GM15510 (cell line): ENCODE measurements around the gene FJX1.

Experiments used
- POLR2A ChIP-seq: IDR thresholded peaks from 3 replicates; pipeline ENCODE4 v1.6.1; 2011; ENCODE audit warnings: borderline replicate concordance; ENCODE audit not compliant: insufficient read length; ENCODE audit errors: extremely low read depth

Gene FJX1

DNA sequence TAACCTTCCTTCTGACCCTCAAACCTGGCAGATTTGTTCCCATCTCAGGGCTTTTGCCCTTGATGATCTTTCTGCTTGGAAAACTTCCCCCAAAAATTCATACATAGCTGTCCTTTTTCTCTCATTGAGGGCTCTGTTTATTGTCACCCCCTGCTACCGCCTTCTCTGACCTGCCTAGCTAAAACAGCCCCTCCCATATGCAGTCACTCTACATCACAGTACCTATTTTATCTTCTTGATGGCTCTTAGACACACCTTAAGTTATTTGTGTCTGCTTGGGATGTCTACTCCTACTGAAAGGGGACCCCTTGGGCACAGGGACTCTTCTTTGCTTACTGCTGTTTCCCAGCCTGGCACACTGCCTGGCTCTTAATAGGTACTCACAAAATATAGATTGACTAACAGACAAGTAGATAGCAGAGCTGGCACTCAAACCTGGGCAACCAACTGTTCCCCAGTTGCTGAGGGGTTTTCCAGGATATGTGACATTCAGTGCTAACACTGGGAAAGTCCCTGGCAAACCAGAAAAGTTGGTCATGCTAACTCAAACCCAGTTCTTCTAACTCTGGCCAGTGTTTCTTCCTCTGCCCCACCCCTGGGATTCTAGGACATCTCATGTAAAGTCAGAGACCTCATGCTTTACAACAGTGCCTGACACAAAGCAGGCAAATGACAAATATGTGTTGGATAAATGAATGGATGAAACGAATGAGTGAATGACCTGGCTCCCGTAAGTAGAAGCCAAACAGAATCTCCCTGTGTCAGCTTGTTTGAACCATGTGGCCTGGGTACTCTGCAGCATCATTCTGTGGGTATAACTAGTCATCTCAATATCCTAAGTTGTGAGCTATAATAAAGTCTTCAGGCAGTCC lies 19.8 kb upstream of the FJX1 start:
- TF ChIP-seq POLR2A: no peak

- TF ChIP-seq POLR2A: no peak
Measured at GRCh38 chr11:35600331-35600838, 17.9 kb upstream of the FJX1 start.

DNA sequence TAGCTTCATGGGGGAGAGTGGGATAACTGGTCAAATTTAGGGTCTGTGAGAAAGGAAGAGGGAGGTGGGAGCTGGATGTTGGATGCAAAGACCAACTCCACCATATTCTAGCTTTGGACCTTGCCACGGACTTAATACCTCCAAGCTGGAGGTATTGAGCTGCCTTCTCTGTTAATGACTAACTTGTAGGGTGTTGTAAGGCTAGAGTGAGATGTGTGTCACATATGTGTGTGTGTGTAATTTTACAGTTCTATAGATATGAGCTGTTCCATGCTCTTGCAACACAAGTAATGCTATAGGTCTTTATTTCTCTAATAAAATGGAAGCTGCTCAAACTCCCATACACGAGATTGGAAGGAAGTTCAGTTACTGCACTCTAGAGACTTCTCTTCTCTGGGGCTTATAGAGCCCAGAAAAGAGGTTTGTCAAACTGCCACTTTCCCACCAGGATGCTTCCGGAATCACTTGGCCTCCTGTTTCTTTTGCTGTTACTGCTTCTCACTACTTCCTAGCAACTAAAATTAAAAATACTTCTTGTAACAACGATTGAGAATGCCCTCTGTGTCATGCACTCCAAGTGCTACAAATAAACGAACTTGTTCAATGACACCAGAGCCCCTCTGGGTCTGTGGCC lies 16.0 kb upstream of the FJX1 start:
- no peak for TF ChIP-seq POLR2A

GRCh38 chr11:35602979-35603378 lies 15.3 kb upstream of the FJX1 start:
- no peak for TF ChIP-seq POLR2A

- TF ChIP-seq POLR2A: no peak
Measured at GRCh38 chr11:35605706-35606105, 12.6 kb upstream of the FJX1 start.

DNA sequence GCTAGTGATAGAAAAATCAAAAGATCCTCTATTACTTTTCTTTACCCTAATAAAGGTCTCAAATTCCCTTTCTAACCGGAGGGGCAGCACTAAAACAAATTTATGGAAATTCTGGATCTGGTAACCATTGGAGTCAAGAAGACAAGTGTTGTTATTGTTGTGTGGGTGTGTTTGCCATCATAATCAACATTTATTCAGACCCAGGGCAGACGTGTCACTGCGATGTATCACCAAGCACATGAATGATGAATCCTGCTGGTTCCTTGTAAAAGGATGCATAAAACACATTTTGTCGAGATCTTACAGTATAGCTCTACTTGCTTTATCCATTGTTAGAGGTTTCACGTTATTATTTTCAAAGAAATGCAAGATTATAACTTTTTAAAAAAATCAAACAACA lies 12.1 kb upstream of the FJX1 start:
- TF ChIP-seq POLR2A: no peak

DNA sequence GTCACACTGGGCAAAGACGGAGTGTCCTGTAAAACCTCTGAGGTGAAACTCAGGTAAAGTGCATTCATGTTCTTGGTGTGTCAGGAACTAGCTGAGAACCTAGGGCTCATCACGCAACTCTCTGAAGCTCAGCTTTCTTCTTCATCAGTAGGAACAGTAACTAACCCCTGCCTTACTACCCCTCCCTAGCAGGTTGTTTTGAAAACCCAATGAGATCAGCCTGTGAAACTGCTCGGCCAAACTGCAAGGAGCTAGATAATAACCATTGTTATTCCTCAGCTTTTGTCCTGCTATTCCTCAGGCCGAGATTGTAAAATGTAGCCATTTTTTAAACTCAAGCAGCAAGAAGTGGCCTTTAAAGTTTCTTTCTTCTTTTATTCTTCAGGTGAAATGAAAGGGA lies 9.8 kb upstream of the FJX1 start:
- TF ChIP-seq POLR2A: no peak

- TF ChIP-seq POLR2A: no peak
Measured at GRCh38 chr11:35609656-35610055, 8.6 kb upstream of the FJX1 start.

- no peak for TF ChIP-seq POLR2A
Measured at GRCh38 chr11:35610631-35611030, 7.6 kb upstream of the FJX1 start.

DNA sequence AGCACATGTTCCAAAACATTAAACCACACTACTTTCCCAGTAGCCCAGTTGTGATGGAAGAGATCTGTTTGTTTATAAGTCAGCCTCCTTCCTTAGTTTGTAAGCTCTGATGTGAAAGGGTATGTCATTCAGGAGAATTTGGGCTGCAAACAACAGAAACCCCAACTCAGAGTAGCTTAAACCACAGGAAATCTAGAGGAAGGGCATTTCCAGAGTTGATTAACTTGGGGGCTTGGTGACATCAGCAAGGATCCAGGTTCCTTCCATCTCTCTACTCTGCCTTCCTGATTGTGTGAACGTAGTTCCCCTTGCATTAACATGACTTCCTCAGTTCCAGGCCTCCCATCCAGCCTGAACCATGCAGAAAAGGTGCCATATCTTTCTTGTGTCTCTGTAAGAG lies 6.5 kb upstream of the FJX1 start:
- TF ChIP-seq POLR2A: no peak

DNA sequence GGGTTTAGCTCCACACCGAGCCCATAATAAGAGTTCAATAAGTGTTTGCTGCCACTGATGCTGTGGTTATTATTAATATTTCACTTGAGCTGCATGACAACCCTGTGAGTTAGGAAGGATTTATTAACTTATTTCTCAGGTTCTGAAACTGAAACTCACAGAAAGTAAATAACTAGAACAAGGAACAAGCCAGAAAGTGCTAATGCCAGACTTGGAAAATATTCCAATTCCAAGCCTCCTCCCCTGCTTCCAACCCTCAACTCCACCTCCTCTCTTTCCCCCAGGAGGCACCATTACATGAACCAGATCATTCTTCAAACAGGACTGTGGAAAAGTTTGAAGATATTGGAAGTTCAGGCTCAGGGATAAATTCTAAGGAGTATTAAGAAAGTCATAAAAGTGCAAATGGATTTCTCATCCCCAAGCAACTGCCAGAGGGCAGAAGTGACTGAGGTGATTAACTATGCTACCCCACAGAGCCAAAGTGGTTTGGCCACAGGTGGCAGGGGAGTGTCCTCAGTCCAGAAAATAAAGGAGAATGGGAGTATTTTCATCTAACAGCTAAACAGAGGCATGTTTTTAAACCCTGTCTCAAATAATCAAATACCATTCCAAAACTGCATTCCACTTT lies 3.2 kb upstream of the FJX1 start:
- TF ChIP-seq POLR2A: no peak

- no peak for TF ChIP-seq POLR2A
Measured at GRCh38 chr11:35615921-35616900, 2.0 kb upstream of the FJX1 start.

DNA sequence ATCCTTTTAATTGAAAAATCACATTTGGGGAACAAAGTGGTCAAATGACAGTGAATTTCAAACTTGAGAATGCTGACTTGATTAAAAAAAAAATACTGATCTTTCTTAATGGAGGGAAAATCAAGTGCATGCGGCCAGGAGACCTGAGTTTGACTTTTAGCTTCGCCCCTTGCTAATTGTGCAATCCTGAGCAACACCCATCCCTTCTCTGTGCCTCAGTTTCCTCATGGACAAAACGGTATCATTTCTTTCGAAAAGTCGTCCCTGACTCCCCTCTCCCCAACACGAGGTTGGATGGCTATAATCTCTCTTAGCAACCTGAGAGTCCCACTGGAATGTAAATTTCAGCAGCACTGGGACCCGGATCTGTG lies 959 bp upstream of the FJX1 start:
- no peak for TF ChIP-seq POLR2A

GRCh38 chr11:35618497-35619115 lies 346 bp downstream of the FJX1 start:
- no peak for TF ChIP-seq POLR2A
